ENCODE data around the gene ARFGEF2.
"Not testable (repeated sequence)": the region's sequence is repeated elsewhere in the genome, so short reads cannot be mapped to it uniquely, and the experiment has no call there.

The ARFGEF2 gene

GRCh38 chr20:49006446-49006980 is 85.0 kb downstream of the ARFGEF2 start:
- no peak for DNase-seq

GRCh38 chr20:49009899-49010631 is 88.6 kb downstream of the ARFGEF2 start:
- no peak for DNase-seq

GRCh38 chr20:49024220-49024619 is 102.7 kb downstream of the ARFGEF2 start:
- no peak for DNase-seq

- DNase-seq: not testable (repeated sequence)
Measured at GRCh38 chr20:49028177-49028576, 106.7 kb downstream of the ARFGEF2 start.

- no peak for DNase-seq
Measured at GRCh38 chr20:49028684-49029083, 107.2 kb downstream of the ARFGEF2 start.

- no peak for DNase-seq
Measured at GRCh38 chr20:49029203-49029602, 107.7 kb downstream of the ARFGEF2 start.

- DNase-seq: no peak
Measured at GRCh38 chr20:49030954-49031619, 109.6 kb downstream of the ARFGEF2 start.

GRCh38 chr20:49032455-49032854 is 110.9 kb downstream of the ARFGEF2 start:
- no peak for DNase-seq

GRCh38 chr20:49034070-49034732 is 112.7 kb downstream of the ARFGEF2 start:
- DNase-seq: no peak

- DNase-seq: no peak
Measured at GRCh38 chr20:49037962-49038387, 116.5 kb downstream of the ARFGEF2 start.

GRCh38 chr20:49039854-49040253 is 118.3 kb downstream of the ARFGEF2 start:
- DNase-seq: no peak

GRCh38 chr20:49043000-49043399 is 121.5 kb downstream of the ARFGEF2 start:
- DNase-seq: no peak

GRCh38 chr20:49045440-49046086 is 124.1 kb downstream of the ARFGEF2 start:
- DNase-seq: no peak

GRCh38 chr20:49046087-49046900 is 124.8 kb downstream of the ARFGEF2 start, which contains the start of gene CSE1L:
CSE1L (plus strand) TSS chr20:49046312; CDS start chr20:49058464, 12,152 bp downstream.
- peak; percentile 91 for DNase-seq

GRCh38 chr20:49052334-49052733 is 130.8 kb downstream of the ARFGEF2 start:
- no peak for DNase-seq

- DNase-seq: no peak
Measured at GRCh38 chr20:49054056-49054643, 132.6 kb downstream of the ARFGEF2 start.

- DNase-seq: no peak
Measured at GRCh38 chr20:49063279-49063678, 141.8 kb downstream of the ARFGEF2 start.

- DNase-seq: no peak
Measured at GRCh38 chr20:49074521-49074920, 153.0 kb downstream of the ARFGEF2 start.

- no peak for DNase-seq
Measured at GRCh38 chr20:49078310-49078709, 156.8 kb downstream of the ARFGEF2 start.

- DNase-seq: not testable (repeated sequence)
Measured at GRCh38 chr20:49082295-49082694, 160.8 kb downstream of the ARFGEF2 start.
